K562 (cell line): ENCODE results near the gene OR2B2. TPM values are rescaled to one million over a fixed set of nuclear protein-coding genes. Genes with fewer than 3 reads are reported as not detected.
A peak's percentile ranks its signal among the peaks of the same experiment; 100 is the strongest.

ENCODE experiments used
- C11orf30 ChIP-seq: fragments of 450-650 bp; IDR thresholded peaks from 2 replicates; pipeline ENCODE4 v1.6.1; 2016; ENCODE audit warnings: low read depth, mild to moderate bottlenecking
- CBFA2T3 ChIP-seq: fragments of 450-650 bp; IDR thresholded peaks from 2 replicates; pipeline ENCODE4 v1.6.1; 2017
- DIDO1 ChIP-seq: fragments of 450-650 bp; IDR thresholded peaks from 2 replicates; pipeline ENCODE4 v1.6.1; 2016; ENCODE audit warnings: low read depth, missing biosample characterization, missing genetic modification characterization
- GTF2A2 ChIP-seq: IDR thresholded peaks from 2 replicates; pipeline ENCODE4 v1.6.1; 2016; ENCODE audit warnings: mild to moderate bottlenecking, missing genetic modification characterization, missing compliant biosample characterization
- KAT8 ChIP-seq: fragments of 450-650 bp; IDR thresholded peaks from 2 replicates; pipeline ENCODE4 v1.6.1; 2016; ENCODE audit warnings: low read depth, mild to moderate bottlenecking
- RERE ChIP-seq: sonication (generic); formaldehyde crosslinking; IDR thresholded peaks from 2 replicates; pipeline ENCODE4 v1.8.0; 2023; ENCODE audit warnings: missing genetic modification reagents, mild to moderate bottlenecking, borderline replicate concordance
- REST ChIP-seq, 2 experiments: fragments of 450-650 bp; formaldehyde crosslinking in 1 of 2; IDR thresholded peaks; 2 replicates each; pipeline versions ENCODE4 v1.4.0 to v1.6.1; 2014 to 2020; ENCODE audit warnings: mild to moderate bottlenecking in 2 of 2, borderline replicate concordance in 1 of 2, low read depth in 1 of 2
- SMARCC2 ChIP-seq: fragments of 450-650 bp; IDR thresholded peaks from 2 replicates; pipeline ENCODE4 v1.6.1; 2017; ENCODE audit warnings: antibody characterized with exemption, moderate library complexity, mild to moderate bottlenecking, low read depth
- TFAP4 ChIP-seq: sonication (generic); formaldehyde crosslinking; IDR thresholded peaks from 2 replicates; pipeline ENCODE4 v1.8.0; 2022; ENCODE audit warnings: missing genetic modification reagents, mild to moderate bottlenecking, moderate library complexity, borderline replicate concordance
- ZBTB34 ChIP-seq: fragments of 250-450 bp; sonication (Bioruptor Pico); IDR thresholded peaks from 2 replicates; pipeline ENCODE4 v1.8.0; 2021; ENCODE audit warnings: mild to moderate bottlenecking, moderate library complexity
- polyA plus RNA-seq, 8 experiments: library from polyadenylated mRNA; depleted of rRNA in 4 of 8; stranded (reverse) in 5 of 8; unstranded in 3 of 8; fragments of >200 nt; fragmentation: Nextera tagmentation in 2 of 8; fragmentation: Illumina TruSeq in 1 of 8; extraction: Ambion mirVana in 2 of 8; extraction: Trizol in 1 of 8; gene quantifications; 2 replicates each; pipeline versions ENCODE4 v1.2.1 to v1.2.3, GENCODE V29; 2011 to 2014; ENCODE audit warnings: inconsistent platforms in 1 of 8, missing spikeins in 1 of 8
- total RNA-seq, 7 experiments: library from RNA; depleted of rRNA in 6 of 7; stranded (reverse); fragments of >200 nt in 6 of 7; fragmentation: Illumina TruSeq in 2 of 7; extraction: Trizol in 2 of 7; gene quantifications; 2 replicates each; pipeline versions ENCODE4 v1.2.1 to v1.2.3, GENCODE V29; 2011 to 2021; ENCODE audit warnings: low replicate concordance in 1 of 7

OR2B2 gene
- total and polyA plus RNA-seq, 9 of the 15 experiments (the other 6 are each of a cell fraction or from before 2014, with no cell fraction given) = 0.24 TPM; not detected in 8

- TF ChIP-seq DIDO1 (tag) = no peak
- TF ChIP-seq TFAP4 (CRISPR knock-in tag) = no peak
- no peak for TF ChIP-seq KAT8
- TF ChIP-seq CBFA2T3 = peak; percentile 87
- TF ChIP-seq SMARCC2 = peak; percentile 74; the same call in 1 of the 2 replicates
- TF ChIP-seq GTF2A2 (tag) = no peak
- no peak for TF ChIP-seq RERE (CRISPR knock-in tag)
- TF ChIP-seq REST (IDR thresholded peaks at IDR 0.05; ENCODE audit: borderline replicate concordance) = peak; percentile 97
- peak; percentile 90 for TF ChIP-seq REST (CRISPR knock-in tag; IDR thresholded peaks at IDR 0.05; ENCODE audit: low read depth)
- no peak for TF ChIP-seq C11orf30
- TF ChIP-seq ZBTB34 = no peak
Observed at GRCh38 chr6:27940766-27941165, 28.6 kb upstream of the OR2B2 start (continued).
